HG03103 (cell line): ENCODE data around the gene KLF6.

Source experiments
- ATAC-seq: cut with Tn5 transposase; IDR thresholded peaks from one replicate; pipeline ENCODE4 v1.9.1; 2021; ENCODE audit warnings: low read depth; ENCODE audit not compliant: unreplicated experiment

The KLF6 gene

GRCh38 chr10:3776796-3777571, 8.0 kb downstream of the KLF6 start:
- no peak for ATAC-seq

GRCh38 chr10:3775696-3776551, 9.1 kb downstream of the KLF6 start:
- ATAC-seq, result no peak

- no peak for ATAC-seq
These were observed 10.0 kb downstream of the KLF6 start for GRCh38 chr10:3774814-3775695.

- ATAC-seq, result no peak
These were observed 10.8 kb downstream of the KLF6 start for GRCh38 chr10:3774018-3774813.

- no peak for ATAC-seq
These were observed 11.5 kb downstream of the KLF6 start for GRCh38 chr10:3773460-3774017.

- ATAC-seq, result no peak
These were observed 12.4 kb downstream of the KLF6 start for GRCh38 chr10:3772361-3773171.

- no peak for ATAC-seq
These were observed 14.3 kb downstream of the KLF6 start for GRCh38 chr10:3770611-3771110.

- no peak for ATAC-seq
These were observed 15.5 kb downstream of the KLF6 start for GRCh38 chr10:3769556-3769955.

GRCh38 chr10:3766046-3766756, 18.8 kb downstream of the KLF6 start:
- no peak for ATAC-seq

GRCh38 chr10:3765146-3765545, 19.9 kb downstream of the KLF6 start:
- no peak for ATAC-seq

GRCh38 chr10:3764626-3765112, 20.3 kb downstream of the KLF6 start:
- no peak for ATAC-seq

- no peak for ATAC-seq
These were observed 21.0 kb downstream of the KLF6 start for GRCh38 chr10:3763852-3764625.

GRCh38 chr10:3763035-3763456, 22.0 kb downstream of the KLF6 start:
- ATAC-seq, result no peak

GRCh38 chr10:3762309-3762708, 22.7 kb downstream of the KLF6 start:
- no peak for ATAC-seq

GRCh38 chr10:3761904-3762303, 23.1 kb downstream of the KLF6 start:
- ATAC-seq, result no peak

GRCh38 chr10:3761021-3761686, 23.9 kb downstream of the KLF6 start:
- ATAC-seq, result peak; percentile 51

GRCh38 chr10:3760083-3760482, 24.9 kb downstream of the KLF6 start:
- ATAC-seq, result no peak
